Transverse colon (tissue), 4 donors: ENCODE measurements around the gene KCNH2. TPM values are rescaled to one million over a fixed set of nuclear protein-coding genes. Genes with fewer than 3 reads are reported as not detected.
A peak's percentile ranks its signal among the peaks of the same experiment; 100 is the strongest.
"Not testable (repeated sequence)": the region's sequence is repeated elsewhere in the genome, so short reads cannot be mapped to it uniquely, and the experiment has no call there.

ENCODE experiments used
- DNase-seq: peaks from one replicate; pipeline ENCODE4 v3.0.0-alpha.2; 2019
- H3K27ac ChIP-seq, 4 donors: fragments of 200-600 bp; sonication (generic); 2 replicates each; pipeline ENCODE4 v1.5.1; 2016 to 2018; ENCODE audit warnings: inconsistent platforms in 4 of 4
- H3K27me3 ChIP-seq: fragments of 200-600 bp; sonication (generic); 2 replicates; pipeline ENCODE4 v1.5.1; 2017; ENCODE audit warnings: inconsistent platforms
- H3K36me3 ChIP-seq, 4 donors: fragments of 200-600 bp; sonication (generic); 2 replicates each; pipeline ENCODE4 v1.5.1; 2017 to 2019; ENCODE audit warnings: inconsistent platforms in 4 of 4
- H3K4me1 ChIP-seq, 4 donors: fragments of 200-600 bp; sonication (generic); 2 replicates each; pipeline ENCODE4 v1.5.1; 2017 to 2020; ENCODE audit warnings: inconsistent platforms in 4 of 4
- H3K4me3 ChIP-seq, 4 donors: fragments of 200-600 bp; sonication (generic); 1 replicate in 1 of 4; 2 replicates in 3 of 4; pipeline versions ENCODE4 v1.5.1 to v1.6.1; 2017 to 2019; ENCODE audit warnings: inconsistent platforms in 4 of 4
- H3K9me3 ChIP-seq, 2 donors: fragments of 200-600 bp; sonication (generic); 2 replicates each; pipeline ENCODE4 v1.5.1; 2017 to 2019; ENCODE audit warnings: inconsistent platforms in 2 of 2
- CTCF ChIP-seq, 5 experiments: fragments of 200-600 bp in 3 of 5; fragments of 450-650 bp in 2 of 5; sonication (generic) in 3 of 5; IDR thresholded peaks; 1 replicate in 2 of 5; 2 replicates in 3 of 5; pipeline ENCODE4 v1.5.1; 2016 to 2017; ENCODE audit warnings: antibody characterized with exemption in 5 of 5, inconsistent platforms in 3 of 5, mild to moderate bottlenecking in 2 of 5, moderate library complexity in 1 of 5
- EP300 ChIP-seq: sonication (generic); formaldehyde crosslinking; IDR thresholded peaks from one replicate; pipeline ENCODE4 v1.6.1; 2017; ENCODE audit warnings: antibody characterized with exemption, low read depth
- POLR2A ChIP-seq: fragments of 450-650 bp; IDR thresholded peaks from one replicate; pipeline ENCODE4 v1.6.1; 2016; ENCODE audit warnings: antibody characterized with exemption, mild to moderate bottlenecking, moderate library complexity
- POLR2AphosphoS5 ChIP-seq, 3 donors: sonication (generic); formaldehyde crosslinking; IDR thresholded peaks; one replicate each; pipeline ENCODE4 v1.6.1; 2016; ENCODE audit warnings: antibody characterized with exemption in 3 of 3
- WGBS, 2 donors: methylation state at CpG; one replicate each; pipeline ENCODE4 v1.1.5; 2018; ENCODE audit warnings: low coverage in 1 of 2; 5-methylcytosine and 5-hydroxymethylcytosine counted together
- in situ Hi-C, 4 donors: fragments of 200-750 bp; cut with MboI; loops; one replicate each; pipeline versions ENCODE4 v1.15.0 to v1.15.1; 2017; ENCODE audit warnings: low sequenced_read_pairs in 3 of 4, low pct_ligation_motif_present in 1 of 4, low pct_unique_long_range_greater_than_20kb in 1 of 4
- intact Hi-C: fragments of 100-400 bp; cut with DNase I; formaldehyde crosslinking; loops from one replicate; pipeline ENCODE4 v1.15.1; 2023; ENCODE audit warnings: low total_unique reads
- total RNA-seq, 4 donors: library from RNA; depleted of rRNA; stranded (reverse); fragments of >200 nt; gene quantifications; one replicate each; pipeline ENCODE4 v1.1.0, GENCODE V29; 2016

KCNH2 gene
- total RNA-seq, result 10 to 100 TPM in 3 of 4 donors, 1 to 10 TPM in 1; 9.5 to 39.0 (median 19.3) TPM

DNA sequence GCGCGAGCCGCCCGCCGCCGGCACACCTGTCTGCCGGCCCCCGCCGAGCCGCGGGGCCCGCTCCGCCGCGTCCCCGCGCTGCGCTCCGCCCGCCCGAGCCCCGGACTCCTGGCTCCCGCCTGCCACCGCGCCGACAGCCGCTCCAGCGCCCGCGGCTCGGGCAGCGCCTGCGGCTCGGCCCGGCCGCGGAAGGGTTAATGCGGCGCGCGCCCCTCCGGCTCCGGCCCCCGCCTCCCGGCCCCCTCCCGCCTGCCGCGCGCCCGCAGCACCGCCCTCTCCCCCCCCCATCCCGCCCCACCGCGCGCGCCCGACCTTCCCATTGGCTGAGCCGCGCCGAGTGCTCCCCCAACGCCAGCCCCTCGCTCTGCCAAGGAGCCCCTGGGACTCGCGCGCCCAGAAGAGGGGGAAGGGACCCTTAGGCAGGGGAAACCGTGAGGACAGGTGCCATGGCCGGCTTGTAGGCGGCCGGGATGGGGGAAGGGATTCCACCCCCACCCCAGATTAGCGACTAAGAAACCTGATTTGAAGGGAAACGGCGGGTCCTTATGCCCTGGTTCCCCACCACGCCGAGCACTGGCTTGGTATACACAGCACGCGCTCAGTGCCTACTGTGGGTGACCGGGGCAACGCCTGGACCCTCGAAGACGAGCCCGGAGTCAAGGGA is at the start of gene KCNH2:
Gene KCNH2, minus strand, starts transcription at position 196 of the 664 bp plus-strand sequence. CDS start 408 bp downstream, outside the sequence.
- WGBS, 2 donors, result 1% methylated on average over 27 of the region's 81 CpGs; no CpG with 5 or more reads in 1 of the 2 donors
- H3K9me3 ChIP-seq, result no peaks in the 10 kb centered on the region
- H3K4me3 ChIP-seq, result peak within 1 kb of the TSS; percentile 33 to 50 (median 40)
- H3K4me1 ChIP-seq, result peaks cover 35 to 63% (median 49%) of the 10 kb centered on the region in 4 donors
- peak within 1 kb of the TSS; percentile 73 to 94 (median 84) for H3K27ac ChIP-seq
- in situ Hi-C loops (loop anchor here in 3 of 4 donors (25.0 kb wide), 3 partner anchors 91 to 541 kb away; no protein-coding TSS in a partner anchor), intact Hi-C loops (no loop called here)
- TF ChIP-seq EP300, result no peak
- no peak for TF ChIP-seq POLR2A
- no peak for TF ChIP-seq POLR2AphosphoS5 (IDR thresholded peaks at IDR 0.05)
- TF ChIP-seq CTCF (IDR thresholded peaks at IDR 0.05), result no peak
- no peaks in the 10 kb centered on the region for H3K36me3 ChIP-seq
- H3K27me3 ChIP-seq, result peaks cover 55% of the 10 kb centered on the region
- DNase-seq, result no peak

GRCh38 chr7:151027728-151028130 is 49.6 kb upstream of the KCNH2 start:
- H3K4me1 ChIP-seq, result peaks cover 0 to 19% (median 13%) of the 10 kb centered on the region in 4 donors
- H3K4me3 ChIP-seq, result peak overlapping the region; percentile 21 to 86 (median 59)
- in situ Hi-C loops, H3K36me3 ChIP-seq, H3K9me3 ChIP-seq, DNase-seq, intact Hi-C loops, H3K27me3 ChIP-seq: not testable (repeated sequence)
- peak; percentile 3 for TF ChIP-seq POLR2A
- 17 to 54% methylated on average over 5 to 16 of the region's 16 CpGs for WGBS, 2 donors
- peak overlapping the region; percentile 76 to 93 (median 88) for H3K27ac ChIP-seq

GRCh38 chr7:151026771-151027727 is 48.9 kb upstream of the KCNH2 start:
- 34 to 52% methylated on average over 7 to 19 of the region's 19 CpGs for WGBS, 2 donors
- intact Hi-C loops, result not testable (repeated sequence)

GRCh38 chr7:151025924-151026671 is 48.0 kb upstream of the KCNH2 start:
- in situ Hi-C loops (no loop called here), intact Hi-C loops (no loop called here)
- peaks cover 0 to 19% (median 13%) of the 10 kb centered on the region in 4 donors for H3K4me1 ChIP-seq
- 72 to 100% methylated on average over 1 to 4 of the region's 4 CpGs for WGBS, 2 donors
- no peak for DNase-seq
- H3K27ac ChIP-seq, result no peak overlapping the region
- H3K36me3 ChIP-seq, result no peaks in the 10 kb centered on the region
- peaks cover 5% of the 10 kb centered on the region for H3K27me3 ChIP-seq
- H3K9me3 ChIP-seq, result no peaks in the 10 kb centered on the region
- no peak overlapping the region for H3K4me3 ChIP-seq
- TF ChIP-seq POLR2AphosphoS5 (IDR thresholded peaks at IDR 0.05) (no peak), EP300 (no peak), CTCF (IDR thresholded peaks at IDR 0.05) (no peak), POLR2A (no peak)

More at GRCh38 chr7:151026771-151027727, 48.9 kb upstream of the KCNH2 start:
- Histone ChIP-seq H3K27ac (peak overlapping the region in 2 of 4 donors; percentile 87 to 89), H3K4me1 (peaks cover 0 to 19% (median 13%) of the 10 kb centered on the region in 4 donors), H3K4me3 (peak overlapping the region in 1 of 4 donors; percentile 86)
- H3K27me3 ChIP-seq, DNase-seq, H3K9me3 ChIP-seq, H3K36me3 ChIP-seq, in situ Hi-C loops: not testable (repeated sequence)
